Trophoblast cell (in vitro differentiated cells and primary cell): ENCODE data around the gene KIF1C.

Experiments
- DNase-seq, 2 donors: peaks; one replicate each; pipeline ENCODE4 v3.0.0-alpha.2; 2016
- H2AFZ ChIP-seq: 2 replicates; pipeline ENCODE4 v1.6.1; 2013; ENCODE audit warnings: low read length, moderate library complexity, mild to moderate bottlenecking; ENCODE audit not compliant: insufficient read depth, poor library complexity
- H2AK5ac ChIP-seq: 2 replicates; pipeline ENCODE4 v1.6.1; 2013; ENCODE audit warnings: mild to moderate bottlenecking, low read length
- H2BK120ac ChIP-seq: 2 replicates; pipeline ENCODE4 v1.6.1; 2013; ENCODE audit warnings: low read length, mild to moderate bottlenecking, moderate library complexity; ENCODE audit not compliant: insufficient read depth, poor library complexity
- H2BK12ac ChIP-seq: 2 replicates; pipeline ENCODE4 v1.6.1; 2013; ENCODE audit warnings: mild to moderate bottlenecking, low read length, moderate library complexity
- H2BK5ac ChIP-seq: 2 replicates; pipeline ENCODE4 v1.6.1; 2013; ENCODE audit warnings: low read length, low read depth, moderate library complexity, mild to moderate bottlenecking; ENCODE audit not compliant: poor library complexity
- H3K14ac ChIP-seq: 2 replicates; pipeline ENCODE4 v1.6.1; 2013; ENCODE audit warnings: mild to moderate bottlenecking, low read length
- H3K18ac ChIP-seq: 2 replicates; pipeline ENCODE4 v1.6.1; 2013; ENCODE audit warnings: mild to moderate bottlenecking, low read length
- H3K23ac ChIP-seq: 2 replicates; pipeline ENCODE4 v1.6.1; 2013; ENCODE audit warnings: low read length
- H3K27ac ChIP-seq: 2 replicates; pipeline ENCODE4 v1.5.1; 2013; ENCODE audit warnings: low read depth, mild to moderate bottlenecking, inconsistent platforms, low read length, moderate library complexity
- H3K27me3 ChIP-seq: 2 replicates; pipeline ENCODE4 v1.6.1; 2013; ENCODE audit warnings: inconsistent platforms, mild to moderate bottlenecking, low read length, moderate library complexity; ENCODE audit not compliant: insufficient read depth
- H3K36me3 ChIP-seq, 2 experiments: 1 replicate in 1 of 2; 2 replicates in 1 of 2; pipeline ENCODE4 v1.6.1; 2013; ENCODE audit warnings: low read length in 2 of 2, mild to moderate bottlenecking in 2 of 2, moderate library complexity in 1 of 2; ENCODE audit not compliant: insufficient read depth in 2 of 2, control insufficient read depth in 1 of 2
- H3K4ac ChIP-seq: 2 replicates; pipeline ENCODE4 v1.6.1; 2013; ENCODE audit warnings: low read depth, mild to moderate bottlenecking, low read length, moderate library complexity
- H3K4me1 ChIP-seq, 2 experiments: 1 replicate in 1 of 2; 2 replicates in 1 of 2; pipeline ENCODE4 v1.6.1; 2013; ENCODE audit warnings: low read length in 2 of 2, mild to moderate bottlenecking in 2 of 2, moderate library complexity in 1 of 2; ENCODE audit not compliant: insufficient read depth in 2 of 2, control insufficient read depth in 1 of 2
- H3K4me2 ChIP-seq: 2 replicates; pipeline ENCODE4 v1.6.1; 2013; ENCODE audit warnings: inconsistent platforms, mild to moderate bottlenecking, low read length, moderate library complexity
- H3K4me3 ChIP-seq: 2 replicates; pipeline ENCODE4 v1.5.1; 2013; ENCODE audit warnings: mild to moderate bottlenecking, low read depth, low read length, inconsistent platforms
- H3K79me1 ChIP-seq: one replicate; pipeline ENCODE4 v1.6.1; 2013; ENCODE audit warnings: low read length
- H3K79me2 ChIP-seq: 2 replicates; pipeline ENCODE4 v1.6.1; 2013; ENCODE audit warnings: low read length, mild to moderate bottlenecking; ENCODE audit not compliant: control insufficient read depth, insufficient read depth, poor library complexity
- H3K9ac ChIP-seq: 2 replicates; pipeline ENCODE4 v1.6.1; 2013; ENCODE audit warnings: mild to moderate bottlenecking, low read length
- H3K9me3 ChIP-seq: 2 replicates; pipeline ENCODE4 v1.6.1; 2013; ENCODE audit warnings: low read depth, mild to moderate bottlenecking, control low read depth, inconsistent platforms, low read length; ENCODE audit not compliant: insufficient read depth
- H4K12ac ChIP-seq: 2 replicates; pipeline ENCODE4 v1.6.1; 2013; ENCODE audit warnings: low read depth, mild to moderate bottlenecking, low read length, moderate library complexity
- H4K8ac ChIP-seq: 2 replicates; pipeline ENCODE4 v1.6.1; 2013; ENCODE audit warnings: low read depth, mild to moderate bottlenecking, low read length, moderate library complexity
- H4K91ac ChIP-seq: one replicate; pipeline ENCODE4 v1.6.1; 2013; ENCODE audit warnings: low read depth, mild to moderate bottlenecking, low read length, moderate library complexity
- WGBS: extraction: QIAGEN DNeasy Blood & Tissue Kit; methylation state at CpG from one replicate; pipeline ENCODE4 v1.1.7; 2013; ENCODE audit warnings: missing lambda C conversion rate; ENCODE audit not compliant: insufficient read length, insufficient coverage; ENCODE audit errors: extremely low coverage; 5-methylcytosine and 5-hydroxymethylcytosine counted together

KIF1C gene

GRCh38 chr17:5043524-5043923 lies 45.8 kb downstream of the KIF1C start:
- no CpG with 5 or more reads among the region's 1 CpG for WGBS
- Histone ChIP-seq H3K79me2 (no peaks in the 10 kb centered on the region), H3K27me3 (no peaks in the 10 kb centered on the region), H4K91ac (no peak overlapping the region), H3K9ac (no peak overlapping the region), H3K18ac (no peak overlapping the region), H3K4me3 (no peak overlapping the region), H3K23ac (no peak overlapping the region), H3K4me1 (peaks cover 0 to 5% of the 10 kb centered on the region in 2 experiments), H3K14ac (no peak overlapping the region), H2BK5ac (no peak overlapping the region), H3K36me3 (no peaks in the 10 kb centered on the region), H2BK12ac (no peak overlapping the region), H3K4ac (no peak overlapping the region), H3K27ac (no peak overlapping the region), H4K12ac (no peak overlapping the region), H4K8ac (peak overlapping the region; percentile 9), H3K79me1 (peaks cover 2% of the 10 kb centered on the region), H3K9me3 (no peaks in the 10 kb centered on the region), H2BK120ac (no peak overlapping the region), H2AFZ (no peak overlapping the region), H3K4me2 (no peak overlapping the region), H2AK5ac (no peak overlapping the region)
- DNase-seq: no peak

- H3K9me3 ChIP-seq: no peaks in the 10 kb centered on the region
- no peaks in the 10 kb centered on the region for H3K36me3 ChIP-seq
- H3K14ac ChIP-seq: no peak overlapping the region
- H2AFZ ChIP-seq: no peak overlapping the region
- no peak overlapping the region for H3K23ac ChIP-seq
- H2BK5ac ChIP-seq: peak overlapping the region; percentile 8
- no peaks in the 10 kb centered on the region for H3K79me2 ChIP-seq
- H4K12ac ChIP-seq: no peak overlapping the region
- H3K4me1 ChIP-seq: peaks cover under 1 to 5% of the 10 kb centered on the region in 2 experiments
- peak; percentile 97 for DNase-seq
- peak overlapping the region; percentile 58 for H2BK12ac ChIP-seq
- no peak overlapping the region for H3K4ac ChIP-seq
- H3K4me2 ChIP-seq: no peak overlapping the region
- no peak overlapping the region for H3K18ac ChIP-seq
- H2AK5ac ChIP-seq: no peak overlapping the region
- H3K9ac ChIP-seq: no peak overlapping the region
- H3K4me3 ChIP-seq: no peak overlapping the region
- no CpG with 5 or more reads among the region's 5 CpGs for WGBS
- H4K8ac ChIP-seq: no peak overlapping the region
- H3K27ac ChIP-seq: no peak overlapping the region
- no peaks in the 10 kb centered on the region for H3K27me3 ChIP-seq
- H3K79me1 ChIP-seq: peaks cover 3% of the 10 kb centered on the region
- H2BK120ac ChIP-seq: no peak overlapping the region
- peak overlapping the region; percentile 2 for H4K91ac ChIP-seq
Measured at GRCh38 chr17:5044630-5045029, 46.9 kb downstream of the KIF1C start.

GRCh38 chr17:5045496-5045895 lies 47.7 kb downstream of the KIF1C start:
- no peak overlapping the region for H3K4me2 ChIP-seq
- no peaks in the 10 kb centered on the region for H3K27me3 ChIP-seq
- peaks cover 6% of the 10 kb centered on the region for H3K79me1 ChIP-seq
- H3K27ac ChIP-seq: no peak overlapping the region
- peaks cover 4 to 5% of the 10 kb centered on the region in 2 experiments for H3K4me1 ChIP-seq
- H3K4ac ChIP-seq: no peak overlapping the region
- no peak overlapping the region for H2AK5ac ChIP-seq
- no peak overlapping the region for H2BK120ac ChIP-seq
- H3K9me3 ChIP-seq: no peaks in the 10 kb centered on the region
- H3K14ac ChIP-seq: no peak overlapping the region
- no peak overlapping the region for H4K91ac ChIP-seq
- H3K79me2 ChIP-seq: no peaks in the 10 kb centered on the region
- H2BK5ac ChIP-seq: no peak overlapping the region
- WGBS: no CpG with 5 or more reads among the region's 6 CpGs
- no peak for DNase-seq
- H4K12ac ChIP-seq: no peak overlapping the region
- no peak overlapping the region for H2BK12ac ChIP-seq
- H4K8ac ChIP-seq: no peak overlapping the region
- H3K18ac ChIP-seq: no peak overlapping the region
- H3K4me3 ChIP-seq: no peak overlapping the region
- H2AFZ ChIP-seq: no peak overlapping the region
- no peak overlapping the region for H3K23ac ChIP-seq
- H3K9ac ChIP-seq: no peak overlapping the region
- H3K36me3 ChIP-seq: no peaks in the 10 kb centered on the region

GRCh38 chr17:5047446-5047845 lies 49.7 kb downstream of the KIF1C start:
- peaks cover 5% of the 10 kb centered on the region in 2 experiments for H3K4me1 ChIP-seq
- no peak overlapping the region for H2BK120ac ChIP-seq
- no peaks in the 10 kb centered on the region for H3K9me3 ChIP-seq
- H3K27ac ChIP-seq: no peak overlapping the region
- no peak overlapping the region for H3K4ac ChIP-seq
- no peak overlapping the region for H3K9ac ChIP-seq
- H2BK5ac ChIP-seq: no peak overlapping the region
- no CpG with 5 or more reads among the region's 2 CpGs for WGBS
- no peak overlapping the region for H2BK12ac ChIP-seq
- no peak overlapping the region for H3K4me2 ChIP-seq
- no peaks in the 10 kb centered on the region for H3K27me3 ChIP-seq
- no peak overlapping the region for H3K23ac ChIP-seq
- no peak overlapping the region for H3K18ac ChIP-seq
- peaks cover 8% of the 10 kb centered on the region for H3K79me1 ChIP-seq
- H2AK5ac ChIP-seq: no peak overlapping the region
- no peaks in the 10 kb centered on the region for H3K36me3 ChIP-seq
- no peak overlapping the region for H2AFZ ChIP-seq
- H3K79me2 ChIP-seq: no peaks in the 10 kb centered on the region
- no peak overlapping the region for H4K91ac ChIP-seq
- H4K12ac ChIP-seq: no peak overlapping the region
- no peak overlapping the region for H3K14ac ChIP-seq
- no peak for DNase-seq
- no peak overlapping the region for H3K4me3 ChIP-seq
- H4K8ac ChIP-seq: no peak overlapping the region
